Panc1 (cell line): ENCODE results near the gene P2RY14. TPM values are rescaled to one million over a fixed set of nuclear protein-coding genes. Genes with fewer than 3 reads are reported as not detected.

Experiments
- ATAC-seq: fragments of 200-7000 bp; cut with Tn5 transposase; 2 replicates; pipeline ENCODE4 v1.9.1; 2020; ENCODE audit warnings: mild to moderate bottlenecking, moderate library complexity
- BruUV-seq: library from RNA; stranded (reverse); fragments of 400-500 nt; replicated peaks from 2 replicates; lab custom pipeline; 2021; lab: Mats Ljungman, UMichigan
- CTCF ChIA-PET: fragments of 300-600 bp; sonication (Branson Sonifier 250); formaldehyde crosslinking; loops from one replicate; lab custom pipeline; 2022; ENCODE audit warnings: antibody characterized with exemption; lab: Charles Lee
- POLR2A ChIA-PET: fragments of 300-600 bp; sonication (Branson Sonifier 250); formaldehyde crosslinking; loops from one replicate; lab custom pipeline; 2022; ENCODE audit warnings: antibody characterized with exemption; lab: Charles Lee
- DNase-seq: peaks from one replicate; pipeline ENCODE4 v3.0.0-alpha.2; 2010; ENCODE audit warnings: low read depth, low spot score
- H3K27ac ChIP-seq: 2 replicates; pipeline ENCODE4 v1.5.1; 2011; ENCODE audit warnings: mild to moderate bottlenecking, low read length, inconsistent platforms
- H3K27me3 ChIP-seq: fragments of 200-500 bp; sonication (Bioruptor generic); 2 replicates; pipeline ENCODE4 v1.6.0; 2014; ENCODE audit warnings: low read length, inconsistent platforms; ENCODE audit not compliant: control insufficient read depth, insufficient read depth
- H3K36me3 ChIP-seq: fragments of 200-500 bp; sonication (Bioruptor generic); 2 replicates; pipeline ENCODE4 v1.5.1; 2014; ENCODE audit warnings: inconsistent platforms, mild to moderate bottlenecking, low read length, moderate library complexity; ENCODE audit not compliant: control insufficient read depth, insufficient read depth
- H3K4me1 ChIP-seq: 2 replicates; pipeline ENCODE4 v1.5.1; 2011; ENCODE audit warnings: inconsistent platforms, mild to moderate bottlenecking, low read length, moderate library complexity; ENCODE audit not compliant: control insufficient read depth, insufficient read depth
- H3K4me3 ChIP-seq, 2 experiments: 2 replicates each; pipeline ENCODE4 v1.5.1; 2011 to 2012; ENCODE audit warnings: low read depth in 2 of 2, low read length in 2 of 2, mild to moderate bottlenecking in 2 of 2, inconsistent platforms in 1 of 2, moderate library complexity in 1 of 2
- H3K9me3 ChIP-seq: fragments of 200-500 bp; sonication (Bioruptor generic); 2 replicates; pipeline ENCODE4 v1.5.1; 2014; ENCODE audit warnings: low read depth, mild to moderate bottlenecking, inconsistent platforms, low read length, moderate library complexity; ENCODE audit not compliant: control insufficient read depth, insufficient read depth
- CTCF ChIP-seq: fragments of 450-650 bp; IDR thresholded peaks from 2 replicates; pipeline ENCODE4 v1.5.1; 2017; ENCODE audit warnings: mild to moderate bottlenecking
- POLR2AphosphoS5 ChIP-seq: IDR thresholded peaks from 2 replicates; pipeline ENCODE4 v1.6.1; 2012; ENCODE audit warnings: mild to moderate bottlenecking, low read depth, low read length, moderate library complexity
- SIN3A ChIP-seq: IDR thresholded peaks from 2 replicates; pipeline ENCODE4 v1.6.1; 2012; ENCODE audit warnings: low read depth, mild to moderate bottlenecking, low read length, moderate library complexity, borderline replicate concordance; ENCODE audit not compliant: insufficient read depth
- TCF7L2 ChIP-seq: IDR thresholded peaks from 2 replicates; pipeline ENCODE4 v1.6.1; 2011; ENCODE audit warnings: mild to moderate bottlenecking, low read depth, low read length, inconsistent platforms
- in situ Hi-C: cut with HindIII; loops from 2 replicates; pipeline ENCODE4 v1.10.0; 2016; ENCODE audit warnings: low sequenced_read_pairs, low pct_unique_long_range_greater_than_20kb
- intact Hi-C: fragments of 100-400 bp; cut with micrococcal nuclease; formaldehyde crosslinking; loops from one replicate; pipeline ENCODE4 v1.10.0; 2022; ENCODE audit not compliant: unreplicated experiment
- total RNA-seq: library from RNA; stranded (reverse); gene quantifications from one replicate; pipeline ENCODE4 v1.2.1, GENCODE V29; 2021; ENCODE audit not compliant: unreplicated experiment
- TF ChIP-seq, protein P1 (sequence below), 2 experiments: IDR thresholded peaks; 2 replicates each; pipeline ENCODE4 v1.6.1; 2011 to 2012; ENCODE audit warnings: low read depth in 2 of 2, control low read depth in 1 of 2, low read length in 1 of 2, mild to moderate bottlenecking in 1 of 2, moderate library complexity in 1 of 2; ENCODE audit not compliant: insufficient read depth in 1 of 2

The P2RY14 gene
- total RNA-seq, 1 experiment from 2014 or later = not detected

- TF ChIP-seq TCF7L2 = no peak
These were observed 108.9 kb downstream of the P2RY14 start for GRCh38 chr3:151169262-151169947.

GRCh38 chr3:151168269-151169094 is 109.9 kb downstream of the P2RY14 start:
- POLR2A ChIA-PET = no interaction called here
- DNase-seq = peak; percentile 28
- no peaks in the 10 kb centered on the region; the same call in 1 of the 2 replicates for H3K27me3 ChIP-seq
- in situ Hi-C loops = no loop called here
- no peak for TF ChIP-seq SIN3A
- TF ChIP-seq CTCF = peak; percentile 97
- H3K4me3 ChIP-seq = no peak overlapping the region
- no TSS peak for BruUV-seq
- no peak overlapping the region for H3K27ac ChIP-seq
- no peaks in the 10 kb centered on the region for H3K9me3 ChIP-seq
- peak; percentile 96 for ATAC-seq
- CTCF ChIA-PET = interaction anchor here (0.6 kb wide), 2 partner anchors 13 to 17 kb away, joined by 5 to 6 read pairs; no protein-coding TSS in a partner anchor
- H3K36me3 ChIP-seq = no peaks in the 10 kb centered on the region
- no peaks in the 10 kb centered on the region for H3K4me1 ChIP-seq
- intact Hi-C loops = loop anchor here (1.0 kb wide), 1 partner anchor 115 kb away; no protein-coding TSS in a partner anchor

More at GRCh38 chr3:151169262-151169947, 108.9 kb downstream of the P2RY14 start:
- Histone ChIP-seq H3K36me3 (no peaks in the 10 kb centered on the region), H3K27ac (no peak overlapping the region), H3K9me3 (no peaks in the 10 kb centered on the region), H3K4me3 (no peak overlapping the region), H3K27me3 (no peaks in the 10 kb centered on the region; the same call in 1 of the 2 replicates), H3K4me1 (no peaks in the 10 kb centered on the region)
- BruUV-seq = no TSS peak
- intact Hi-C loops = no loop called here
- no peak for ATAC-seq
- CTCF ChIA-PET = no interaction called here
- in situ Hi-C loops = no loop called here
- DNase-seq = no peak
- POLR2A ChIA-PET = no interaction called here

DNA sequence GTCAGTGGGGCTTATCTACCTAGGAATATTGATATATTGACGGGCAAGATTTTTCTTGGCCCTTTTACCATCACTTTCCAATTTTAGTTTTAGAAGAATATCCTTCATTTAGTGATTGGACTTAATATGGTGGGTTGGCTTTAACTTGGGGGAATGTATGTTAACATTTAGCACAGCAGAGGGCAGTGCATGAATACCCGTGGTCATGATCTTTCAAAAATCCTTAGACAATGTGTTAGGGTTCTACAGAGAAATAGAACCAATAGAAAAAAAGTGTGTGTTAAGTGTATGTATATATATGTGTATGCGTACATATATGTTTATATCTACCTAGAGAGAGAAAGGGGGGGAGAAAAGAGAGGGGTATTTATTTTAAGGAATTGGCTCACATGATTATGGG is 112.2 kb downstream of the P2RY14 start:
- Histone ChIP-seq H3K36me3 (no peaks in the 10 kb centered on the region), H3K27ac (no peak overlapping the region), H3K27me3 (no peaks in the 10 kb centered on the region; the same call in 1 of the 2 replicates), H3K4me3 (no peak overlapping the region), H3K9me3 (no peaks in the 10 kb centered on the region), H3K4me1 (no peaks in the 10 kb centered on the region)
- no peak for DNase-seq
- ChIA-PET CTCF (no interaction called here), POLR2A (no interaction called here)
- no TSS peak for BruUV-seq
- ATAC-seq = no peak
- in situ Hi-C loops (no loop called here), intact Hi-C loops (no loop called here)
- TF ChIP-seq TCF7L2 (no peak), POLR2AphosphoS5 (no peak), SIN3A (no peak), CTCF (peak; percentile 30; the same call in 1 of the 2 replicates)
- TF ChIP-seq, protein P1, sequence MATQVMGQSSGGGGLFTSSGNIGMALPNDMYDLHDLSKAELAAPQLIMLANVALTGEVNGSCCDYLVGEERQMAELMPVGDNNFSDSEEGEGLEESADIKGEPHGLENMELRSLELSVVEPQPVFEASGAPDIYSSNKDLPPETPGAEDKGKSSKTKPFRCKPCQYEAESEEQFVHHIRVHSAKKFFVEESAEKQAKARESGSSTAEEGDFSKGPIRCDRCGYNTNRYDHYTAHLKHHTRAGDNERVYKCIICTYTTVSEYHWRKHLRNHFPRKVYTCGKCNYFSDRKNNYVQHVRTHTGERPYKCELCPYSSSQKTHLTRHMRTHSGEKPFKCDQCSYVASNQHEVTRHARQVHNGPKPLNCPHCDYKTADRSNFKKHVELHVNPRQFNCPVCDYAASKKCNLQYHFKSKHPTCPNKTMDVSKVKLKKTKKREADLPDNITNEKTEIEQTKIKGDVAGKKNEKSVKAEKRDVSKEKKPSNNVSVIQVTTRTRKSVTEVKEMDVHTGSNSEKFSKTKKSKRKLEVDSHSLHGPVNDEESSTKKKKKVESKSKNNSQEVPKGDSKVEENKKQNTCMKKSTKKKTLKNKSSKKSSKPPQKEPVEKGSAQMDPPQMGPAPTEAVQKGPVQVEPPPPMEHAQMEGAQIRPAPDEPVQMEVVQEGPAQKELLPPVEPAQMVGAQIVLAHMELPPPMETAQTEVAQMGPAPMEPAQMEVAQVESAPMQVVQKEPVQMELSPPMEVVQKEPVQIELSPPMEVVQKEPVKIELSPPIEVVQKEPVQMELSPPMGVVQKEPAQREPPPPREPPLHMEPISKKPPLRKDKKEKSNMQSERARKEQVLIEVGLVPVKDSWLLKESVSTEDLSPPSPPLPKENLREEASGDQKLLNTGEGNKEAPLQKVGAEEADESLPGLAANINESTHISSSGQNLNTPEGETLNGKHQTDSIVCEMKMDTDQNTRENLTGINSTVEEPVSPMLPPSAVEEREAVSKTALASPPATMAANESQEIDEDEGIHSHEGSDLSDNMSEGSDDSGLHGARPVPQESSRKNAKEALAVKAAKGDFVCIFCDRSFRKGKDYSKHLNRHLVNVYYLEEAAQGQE (IDR thresholded peaks at IDR 0.05; ENCODE audit: insufficient read depth in 1 of 2, low read depth in 2 of 2, low read length in 1 of 2) = no peak
